ENCODE results near the gene CSNK1G3. TPM values are rescaled to one million over a fixed set of nuclear protein-coding genes. Genes with fewer than 3 reads are reported as not detected.

CSNK1G3 gene
- total RNA-seq, 1 donor from 2014 or later = 39.0 TPM

- DNase-seq (ENCODE audit: extremely low spot score, unreplicated experiment) = no peak
- peaks cover 2% of the 10 kb centered on the region for H3K4me1 Mint-ChIP-seq (ENCODE audit: unreplicated experiment)
- no peaks in the 10 kb centered on the region for H3K9me3 Mint-ChIP-seq (ENCODE audit: unreplicated experiment)
- H3K4me3 Mint-ChIP-seq (ENCODE audit: unreplicated experiment) = no peak overlapping the region
- H3K27ac Mint-ChIP-seq (ENCODE audit: unreplicated experiment) = no peak overlapping the region
- H3K27me3 Mint-ChIP-seq (ENCODE audit: unreplicated experiment) = no peaks in the 10 kb centered on the region
- no peak for TF ChIP-seq CTCF (IDR thresholded peaks at IDR 0.05)
- peaks cover 17% of the 10 kb centered on the region for H3K36me3 Mint-ChIP-seq (ENCODE audit: unreplicated experiment)
Observed at GRCh38 chr5:123554601-123555000, 42.6 kb downstream of the CSNK1G3 start.

- no peak for DNase-seq (ENCODE audit: extremely low spot score, unreplicated experiment)
- H3K9me3 Mint-ChIP-seq (ENCODE audit: unreplicated experiment) = no peaks in the 10 kb centered on the region
Observed at GRCh38 chr5:123557907-123558306, 45.9 kb downstream of the CSNK1G3 start.

GRCh38 chr5:123558762-123559433 lies 46.9 kb downstream of the CSNK1G3 start:
- Mint-ChIP-seq H3K36me3 (ENCODE audit: unreplicated experiment) (peaks cover 18% of the 10 kb centered on the region), H3K27ac (ENCODE audit: unreplicated experiment) (no peak overlapping the region), H3K9me3 (ENCODE audit: unreplicated experiment) (no peaks in the 10 kb centered on the region), H3K4me3 (ENCODE audit: unreplicated experiment) (no peak overlapping the region), H3K4me1 (ENCODE audit: unreplicated experiment) (peaks cover 9% of the 10 kb centered on the region), H3K27me3 (ENCODE audit: unreplicated experiment) (no peaks in the 10 kb centered on the region)
- TF ChIP-seq CTCF (IDR thresholded peaks at IDR 0.05) = no peak
- no peak for DNase-seq (ENCODE audit: extremely low spot score, unreplicated experiment)

More at GRCh38 chr5:123557907-123558306, 45.9 kb downstream of the CSNK1G3 start:
- no peak overlapping the region for H3K4me3 Mint-ChIP-seq (ENCODE audit: unreplicated experiment)
- H3K4me1 Mint-ChIP-seq (ENCODE audit: unreplicated experiment) = peaks cover 5% of the 10 kb centered on the region
- no peak for TF ChIP-seq CTCF (IDR thresholded peaks at IDR 0.05)
- H3K36me3 Mint-ChIP-seq (ENCODE audit: unreplicated experiment) = peaks cover 18% of the 10 kb centered on the region
- no peak overlapping the region for H3K27ac Mint-ChIP-seq (ENCODE audit: unreplicated experiment)
- H3K27me3 Mint-ChIP-seq (ENCODE audit: unreplicated experiment) = no peaks in the 10 kb centered on the region

- TF ChIP-seq CTCF (IDR thresholded peaks at IDR 0.05) = no peak
Observed at GRCh38 chr5:123559434-123559775, 47.4 kb downstream of the CSNK1G3 start.

GRCh38 chr5:123561230-123561629 lies 49.3 kb downstream of the CSNK1G3 start:
- Mint-ChIP-seq H3K27me3 (ENCODE audit: unreplicated experiment) (no peaks in the 10 kb centered on the region), H3K4me1 (ENCODE audit: unreplicated experiment) (peaks cover 7% of the 10 kb centered on the region), H3K36me3 (ENCODE audit: unreplicated experiment) (peaks cover 16% of the 10 kb centered on the region), H3K27ac (ENCODE audit: unreplicated experiment) (no peak overlapping the region), H3K4me3 (ENCODE audit: unreplicated experiment) (no peak overlapping the region), H3K9me3 (ENCODE audit: unreplicated experiment) (no peaks in the 10 kb centered on the region)
- TF ChIP-seq CTCF (IDR thresholded peaks at IDR 0.05) = no peak
- no peak for DNase-seq (ENCODE audit: extremely low spot score, unreplicated experiment)

More at GRCh38 chr5:123559434-123559775, 47.4 kb downstream of the CSNK1G3 start:
- H3K27me3 Mint-ChIP-seq (ENCODE audit: unreplicated experiment) = no peaks in the 10 kb centered on the region
- H3K4me1 Mint-ChIP-seq (ENCODE audit: unreplicated experiment) = peaks cover 9% of the 10 kb centered on the region
- peaks cover 16% of the 10 kb centered on the region for H3K36me3 Mint-ChIP-seq (ENCODE audit: unreplicated experiment)
- no peak overlapping the region for H3K4me3 Mint-ChIP-seq (ENCODE audit: unreplicated experiment)
- no peaks in the 10 kb centered on the region for H3K9me3 Mint-ChIP-seq (ENCODE audit: unreplicated experiment)
- no peak for DNase-seq (ENCODE audit: extremely low spot score, unreplicated experiment)
- H3K27ac Mint-ChIP-seq (ENCODE audit: unreplicated experiment) = no peak overlapping the region
